Panc1 (cell line): ENCODE data around the gene MAPK7. TPM values are rescaled to one million over a fixed set of nuclear protein-coding genes. Genes with fewer than 3 reads are reported as not detected.

Experiments
- ATAC-seq: fragments of 200-7000 bp; cut with Tn5 transposase; 2 replicates; pipeline ENCODE4 v1.9.1; 2020; ENCODE audit warnings: mild to moderate bottlenecking, moderate library complexity
- BruUV-seq: library from RNA; stranded (reverse); fragments of 400-500 nt; replicated peaks from 2 replicates; lab custom pipeline; 2021; lab: Mats Ljungman, UMichigan
- CTCF ChIA-PET: fragments of 300-600 bp; sonication (Branson Sonifier 250); formaldehyde crosslinking; loops from one replicate; lab custom pipeline; 2022; ENCODE audit warnings: antibody characterized with exemption; lab: Charles Lee
- POLR2A ChIA-PET: fragments of 300-600 bp; sonication (Branson Sonifier 250); formaldehyde crosslinking; loops from one replicate; lab custom pipeline; 2022; ENCODE audit warnings: antibody characterized with exemption; lab: Charles Lee
- DNase-seq: peaks from one replicate; pipeline ENCODE4 v3.0.0-alpha.2; 2010; ENCODE audit warnings: low read depth, low spot score
- H3K27ac ChIP-seq: 2 replicates; pipeline ENCODE4 v1.5.1; 2011; ENCODE audit warnings: mild to moderate bottlenecking, low read length, inconsistent platforms
- H3K27me3 ChIP-seq: fragments of 200-500 bp; sonication (Bioruptor generic); 2 replicates; pipeline ENCODE4 v1.6.0; 2014; ENCODE audit warnings: low read length, inconsistent platforms; ENCODE audit not compliant: control insufficient read depth, insufficient read depth
- H3K36me3 ChIP-seq: fragments of 200-500 bp; sonication (Bioruptor generic); 2 replicates; pipeline ENCODE4 v1.5.1; 2014; ENCODE audit warnings: inconsistent platforms, mild to moderate bottlenecking, low read length, moderate library complexity; ENCODE audit not compliant: control insufficient read depth, insufficient read depth
- H3K4me1 ChIP-seq: 2 replicates; pipeline ENCODE4 v1.5.1; 2011; ENCODE audit warnings: inconsistent platforms, mild to moderate bottlenecking, low read length, moderate library complexity; ENCODE audit not compliant: control insufficient read depth, insufficient read depth
- H3K4me3 ChIP-seq, 2 experiments: 2 replicates each; pipeline ENCODE4 v1.5.1; 2011 to 2012; ENCODE audit warnings: low read depth in 2 of 2, low read length in 2 of 2, mild to moderate bottlenecking in 2 of 2, inconsistent platforms in 1 of 2, moderate library complexity in 1 of 2
- H3K9me3 ChIP-seq: fragments of 200-500 bp; sonication (Bioruptor generic); 2 replicates; pipeline ENCODE4 v1.5.1; 2014; ENCODE audit warnings: low read depth, mild to moderate bottlenecking, inconsistent platforms, low read length, moderate library complexity; ENCODE audit not compliant: control insufficient read depth, insufficient read depth
- SIN3A ChIP-seq: IDR thresholded peaks from 2 replicates; pipeline ENCODE4 v1.6.1; 2012; ENCODE audit warnings: low read depth, mild to moderate bottlenecking, low read length, moderate library complexity, borderline replicate concordance; ENCODE audit not compliant: insufficient read depth
- TCF7L2 ChIP-seq: IDR thresholded peaks from 2 replicates; pipeline ENCODE4 v1.6.1; 2011; ENCODE audit warnings: mild to moderate bottlenecking, low read depth, low read length, inconsistent platforms
- in situ Hi-C: cut with HindIII; loops from 2 replicates; pipeline ENCODE4 v1.10.0; 2016; ENCODE audit warnings: low sequenced_read_pairs, low pct_unique_long_range_greater_than_20kb
- intact Hi-C: fragments of 100-400 bp; cut with micrococcal nuclease; formaldehyde crosslinking; loops from one replicate; pipeline ENCODE4 v1.10.0; 2022; ENCODE audit not compliant: unreplicated experiment
- microRNA-seq: library from miRNA; unstranded; fragments of <30 nt; microRNA quantifications from one replicate; pipeline ENCODE4 v1.1.0, GENCODE V29; 2020; ENCODE audit not compliant: unreplicated experiment
- total RNA-seq: library from RNA; stranded (reverse); gene quantifications from one replicate; pipeline ENCODE4 v1.2.1, GENCODE V29; 2021; ENCODE audit not compliant: unreplicated experiment
- TF ChIP-seq, protein P1 (sequence below), 2 experiments: IDR thresholded peaks; 2 replicates each; pipeline ENCODE4 v1.6.1; 2011 to 2012; ENCODE audit warnings: low read depth in 2 of 2, control low read depth in 1 of 2, low read length in 1 of 2, mild to moderate bottlenecking in 1 of 2, moderate library complexity in 1 of 2; ENCODE audit not compliant: insufficient read depth in 1 of 2
- TF ChIP-seq, protein P2 (sequence below): fragments of 450-650 bp; IDR thresholded peaks from 2 replicates; pipeline ENCODE4 v1.5.1; 2017; ENCODE audit warnings: mild to moderate bottlenecking

The MAPK7 gene
- total RNA-seq, 1 experiment from 2014 or later = 28.9 TPM

DNA sequence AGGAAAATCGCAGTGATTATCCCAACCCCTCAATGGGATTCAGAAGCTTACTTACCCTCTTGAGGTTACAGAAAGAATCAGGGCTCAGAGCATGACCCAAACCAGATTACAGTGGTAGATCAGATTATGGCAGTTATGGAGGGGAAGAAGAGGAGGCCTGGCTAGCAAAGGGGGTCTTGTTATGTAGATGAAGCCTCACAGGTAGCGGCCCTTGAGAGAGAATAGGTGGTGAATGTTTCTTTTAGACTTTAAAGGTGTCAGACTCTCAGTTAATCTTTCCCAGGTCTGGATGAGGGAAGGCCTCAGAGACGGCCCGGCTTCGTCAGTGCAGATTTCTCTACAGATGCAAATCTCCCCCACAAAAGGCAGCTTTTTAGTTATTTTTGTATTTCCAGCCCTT is 48.3 kb downstream of the MAPK7 start:
- H3K27me3 ChIP-seq = no peaks in the 10 kb centered on the region
- no peak for ATAC-seq
- in situ Hi-C loops (no loop called here), intact Hi-C loops (no loop called here)
- no peak overlapping the region for H3K4me3 ChIP-seq
- H3K9me3 ChIP-seq = no peaks in the 10 kb centered on the region
- no peak for DNase-seq
- H3K4me1 ChIP-seq = no peaks in the 10 kb centered on the region
- H3K27ac ChIP-seq = no peak overlapping the region
- ChIA-PET POLR2A (interaction anchor here (0.7 kb wide), 1 partner anchor 12 kb away, joined by 6 read pairs; no protein-coding TSS in a partner anchor), CTCF (no interaction called here)
- no TSS peak for BruUV-seq
- TF ChIP-seq, protein P1, sequence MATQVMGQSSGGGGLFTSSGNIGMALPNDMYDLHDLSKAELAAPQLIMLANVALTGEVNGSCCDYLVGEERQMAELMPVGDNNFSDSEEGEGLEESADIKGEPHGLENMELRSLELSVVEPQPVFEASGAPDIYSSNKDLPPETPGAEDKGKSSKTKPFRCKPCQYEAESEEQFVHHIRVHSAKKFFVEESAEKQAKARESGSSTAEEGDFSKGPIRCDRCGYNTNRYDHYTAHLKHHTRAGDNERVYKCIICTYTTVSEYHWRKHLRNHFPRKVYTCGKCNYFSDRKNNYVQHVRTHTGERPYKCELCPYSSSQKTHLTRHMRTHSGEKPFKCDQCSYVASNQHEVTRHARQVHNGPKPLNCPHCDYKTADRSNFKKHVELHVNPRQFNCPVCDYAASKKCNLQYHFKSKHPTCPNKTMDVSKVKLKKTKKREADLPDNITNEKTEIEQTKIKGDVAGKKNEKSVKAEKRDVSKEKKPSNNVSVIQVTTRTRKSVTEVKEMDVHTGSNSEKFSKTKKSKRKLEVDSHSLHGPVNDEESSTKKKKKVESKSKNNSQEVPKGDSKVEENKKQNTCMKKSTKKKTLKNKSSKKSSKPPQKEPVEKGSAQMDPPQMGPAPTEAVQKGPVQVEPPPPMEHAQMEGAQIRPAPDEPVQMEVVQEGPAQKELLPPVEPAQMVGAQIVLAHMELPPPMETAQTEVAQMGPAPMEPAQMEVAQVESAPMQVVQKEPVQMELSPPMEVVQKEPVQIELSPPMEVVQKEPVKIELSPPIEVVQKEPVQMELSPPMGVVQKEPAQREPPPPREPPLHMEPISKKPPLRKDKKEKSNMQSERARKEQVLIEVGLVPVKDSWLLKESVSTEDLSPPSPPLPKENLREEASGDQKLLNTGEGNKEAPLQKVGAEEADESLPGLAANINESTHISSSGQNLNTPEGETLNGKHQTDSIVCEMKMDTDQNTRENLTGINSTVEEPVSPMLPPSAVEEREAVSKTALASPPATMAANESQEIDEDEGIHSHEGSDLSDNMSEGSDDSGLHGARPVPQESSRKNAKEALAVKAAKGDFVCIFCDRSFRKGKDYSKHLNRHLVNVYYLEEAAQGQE (IDR thresholded peaks at IDR 0.05; ENCODE audit: insufficient read depth in 1 of 2, low read depth in 2 of 2, low read length in 1 of 2) = no peak
- TF ChIP-seq, protein P2, sequence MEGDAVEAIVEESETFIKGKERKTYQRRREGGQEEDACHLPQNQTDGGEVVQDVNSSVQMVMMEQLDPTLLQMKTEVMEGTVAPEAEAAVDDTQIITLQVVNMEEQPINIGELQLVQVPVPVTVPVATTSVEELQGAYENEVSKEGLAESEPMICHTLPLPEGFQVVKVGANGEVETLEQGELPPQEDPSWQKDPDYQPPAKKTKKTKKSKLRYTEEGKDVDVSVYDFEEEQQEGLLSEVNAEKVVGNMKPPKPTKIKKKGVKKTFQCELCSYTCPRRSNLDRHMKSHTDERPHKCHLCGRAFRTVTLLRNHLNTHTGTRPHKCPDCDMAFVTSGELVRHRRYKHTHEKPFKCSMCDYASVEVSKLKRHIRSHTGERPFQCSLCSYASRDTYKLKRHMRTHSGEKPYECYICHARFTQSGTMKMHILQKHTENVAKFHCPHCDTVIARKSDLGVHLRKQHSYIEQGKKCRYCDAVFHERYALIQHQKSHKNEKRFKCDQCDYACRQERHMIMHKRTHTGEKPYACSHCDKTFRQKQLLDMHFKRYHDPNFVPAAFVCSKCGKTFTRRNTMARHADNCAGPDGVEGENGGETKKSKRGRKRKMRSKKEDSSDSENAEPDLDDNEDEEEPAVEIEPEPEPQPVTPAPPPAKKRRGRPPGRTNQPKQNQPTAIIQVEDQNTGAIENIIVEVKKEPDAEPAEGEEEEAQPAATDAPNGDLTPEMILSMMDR = no peak
- no peak for TF ChIP-seq TCF7L2
- TF ChIP-seq SIN3A = no peak
- no peaks in the 10 kb centered on the region for H3K36me3 ChIP-seq

DNA sequence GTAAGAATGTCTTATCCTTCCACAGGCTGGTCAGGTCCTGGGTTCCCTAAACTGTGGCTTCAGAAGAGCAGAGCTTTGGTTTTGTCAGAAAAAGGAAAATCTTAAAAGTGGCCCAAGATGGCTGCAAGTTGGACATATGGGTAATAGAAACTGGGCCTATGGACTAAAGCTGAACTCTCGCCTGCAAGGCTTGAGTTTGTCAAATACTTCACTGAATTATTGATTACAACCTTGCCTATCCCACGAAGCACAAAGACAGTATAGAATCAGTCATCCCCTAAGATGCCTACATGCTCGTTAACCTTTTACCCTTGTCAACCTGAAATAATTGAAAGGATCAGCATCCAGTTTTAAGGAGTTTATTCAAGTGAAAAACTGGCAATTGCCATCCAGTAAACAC is 53.4 kb downstream of the MAPK7 start:
- no peak for TF ChIP-seq TCF7L2
- intact Hi-C loops = no loop called here
- Histone ChIP-seq H3K4me1 (no peaks in the 10 kb centered on the region), H3K9me3 (no peaks in the 10 kb centered on the region), H3K36me3 (no peaks in the 10 kb centered on the region), H3K27me3 (no peaks in the 10 kb centered on the region), H3K27ac (no peak overlapping the region), H3K4me3 (no peak overlapping the region)
- POLR2A ChIA-PET = no interaction called here
- no TSS peak for BruUV-seq
- DNase-seq (no peak), ATAC-seq (no peak)
- CTCF ChIA-PET = no interaction called here
- in situ Hi-C loops = no loop called here

Small RNA genes lying within 50 kb of the gene (microRNA-seq; reads per million reads assigned to microRNA genes)
- gene MIR1180 = 1,245 reads per million, percentile 83 among the genes with 10 or more reads in this experiment

Other genes with a start within 250 kb of the MAPK7 start
- 35.0 TPM for gene EPN2, start 141.1 kb upstream of the MAPK7 start, total RNA-seq
- gene B9D1, start 15.8 kb upstream of the MAPK7 start, total RNA-seq = 19.1 TPM
- gene MFAP4, start 8.7 kb downstream of the MAPK7 start, total RNA-seq = 0.92 TPM
- 0.10 TPM for gene RNF112, start 32.7 kb downstream of the MAPK7 start, total RNA-seq
- gene SLC47A1, start 155.4 kb downstream of the MAPK7 start, total RNA-seq = 16.1 TPM